GM20000 (cell line): Measurements from ENCODE around the gene ETAA1.

Experiments
- DNase-seq: peaks from one replicate; pipeline ENCODE4 v3.0.0; 2012; ENCODE audit warnings: low spot score
- CTCF ChIP-seq: IDR thresholded peaks from 2 replicates; pipeline ENCODE4 v1.5.1; 2012; ENCODE audit warnings: mild to moderate bottlenecking, control low read depth; ENCODE audit errors: extremely low read depth, missing control alignments

ETAA1 gene

DNA sequence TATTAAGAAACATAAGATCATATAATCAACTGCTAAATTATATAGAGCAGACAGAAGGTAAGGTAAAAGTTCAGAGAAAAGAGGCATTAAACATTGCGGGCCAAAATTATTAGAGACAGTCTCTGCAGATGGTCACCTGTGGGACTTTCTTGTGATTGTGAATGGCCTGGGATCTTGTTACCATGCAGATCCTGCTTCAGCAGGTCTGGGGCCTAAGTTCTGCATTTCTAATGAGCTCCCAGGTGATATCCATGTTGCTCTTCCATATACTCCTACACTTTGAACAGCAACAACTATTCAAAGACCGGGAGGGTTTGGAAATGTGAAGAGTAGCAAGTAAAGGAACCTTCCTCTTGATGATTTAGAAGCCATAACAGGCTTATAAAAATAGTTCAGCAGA lies 8.5 kb upstream of the ETAA1 start:
- no peak for DNase-seq
- TF ChIP-seq CTCF, result no peak

DNA sequence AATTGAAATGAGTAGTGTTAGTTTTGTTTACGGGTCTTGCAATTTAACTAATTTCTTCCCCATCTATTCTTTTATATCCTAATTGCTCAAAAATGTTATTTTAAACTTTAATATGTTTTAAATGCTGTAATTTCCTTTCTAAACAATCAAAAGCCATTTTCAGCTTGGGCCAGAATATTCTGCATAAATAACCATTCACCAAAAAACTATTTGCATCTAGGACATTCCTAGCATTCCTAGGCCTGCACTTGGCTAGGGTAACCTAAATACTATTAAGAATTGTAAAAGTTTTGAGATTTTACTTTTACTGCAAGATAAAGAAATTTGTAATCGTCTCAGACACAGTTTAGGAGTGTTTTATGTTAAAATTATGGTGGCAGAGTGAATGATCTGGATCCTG lies 7.8 kb upstream of the ETAA1 start:
- no peak for TF ChIP-seq CTCF
- no peak for DNase-seq

DNA sequence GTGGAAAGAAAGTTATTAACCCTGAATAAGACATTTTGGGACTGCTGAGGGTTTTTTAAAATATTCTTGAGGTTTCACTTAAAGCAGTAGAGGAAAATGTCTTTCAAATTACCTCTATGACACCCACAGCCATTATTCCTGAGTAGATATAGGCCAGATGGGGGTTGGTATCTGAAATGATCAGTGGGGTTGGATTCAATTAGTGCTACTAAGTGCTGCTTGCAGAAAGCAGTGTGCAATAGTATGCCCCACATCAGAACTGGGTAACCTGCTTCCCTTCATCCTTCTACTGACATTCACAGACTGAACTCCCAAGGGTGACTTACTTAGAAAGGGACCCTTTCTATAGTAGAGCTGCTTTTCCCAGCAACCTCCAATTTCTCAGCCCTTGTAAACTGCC lies 7.3 kb upstream of the ETAA1 start:
- no peak for DNase-seq
- no peak for TF ChIP-seq CTCF

DNA sequence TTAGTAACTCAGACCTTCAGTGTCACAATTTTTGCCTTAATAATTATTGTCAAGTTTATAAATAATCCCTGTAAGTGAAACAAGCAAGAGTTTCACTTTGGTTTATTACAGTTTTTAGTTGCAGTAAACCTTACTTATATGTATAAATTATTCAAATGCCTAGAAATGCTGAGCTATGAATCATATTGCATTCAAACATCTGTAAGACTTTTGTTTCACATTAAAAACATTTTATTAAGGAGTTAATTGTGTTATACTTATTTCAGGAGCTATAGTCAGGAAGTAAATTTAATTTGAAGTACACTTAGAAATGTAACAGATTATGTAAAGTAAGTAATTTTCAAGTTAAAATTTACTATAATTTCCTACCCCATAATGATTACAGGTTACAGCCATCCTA lies 3.9 kb upstream of the ETAA1 start:
- DNase-seq, result no peak
- no peak for TF ChIP-seq CTCF

DNA sequence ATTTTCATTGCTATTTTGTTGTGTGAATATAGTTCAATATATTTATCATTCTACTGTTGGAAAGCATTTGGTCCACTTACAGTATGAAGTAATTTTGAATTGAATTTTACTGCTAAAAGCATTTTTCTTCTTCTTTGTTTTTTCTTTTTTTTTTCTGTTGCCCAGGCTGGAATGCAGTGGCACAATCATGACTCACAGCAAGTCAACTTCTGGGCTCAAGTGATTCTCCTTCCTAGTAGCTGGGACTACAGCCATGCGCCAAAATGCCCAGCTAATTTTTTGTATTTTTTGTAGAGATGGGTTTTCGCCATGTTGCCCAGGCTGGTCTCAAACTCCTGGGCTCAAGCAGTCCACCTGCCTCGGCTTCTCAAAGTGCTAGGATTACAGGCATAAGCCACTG lies 2.4 kb upstream of the ETAA1 start:
- DNase-seq, result no peak
- TF ChIP-seq CTCF, result no peak

DNA sequence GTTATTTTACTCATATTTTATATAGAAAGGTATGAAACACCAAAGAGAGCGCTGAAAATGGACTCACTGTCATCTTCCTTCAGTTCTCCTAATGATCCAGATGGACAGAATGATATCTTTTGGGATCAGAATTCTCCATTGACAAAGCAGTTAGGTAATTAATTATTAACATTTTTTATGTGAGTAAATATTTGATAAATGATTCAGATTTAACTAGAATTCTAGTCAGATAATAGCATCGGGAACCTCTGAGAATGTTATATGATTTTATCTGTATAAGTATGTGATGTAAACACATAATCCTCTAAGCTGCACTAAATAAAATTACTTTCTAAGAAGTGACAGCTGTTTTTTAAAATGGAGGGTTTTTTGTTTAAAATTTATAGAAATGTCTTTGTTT lies 2.0 kb downstream of the ETAA1 start:
- no peak for TF ChIP-seq CTCF

DNA sequence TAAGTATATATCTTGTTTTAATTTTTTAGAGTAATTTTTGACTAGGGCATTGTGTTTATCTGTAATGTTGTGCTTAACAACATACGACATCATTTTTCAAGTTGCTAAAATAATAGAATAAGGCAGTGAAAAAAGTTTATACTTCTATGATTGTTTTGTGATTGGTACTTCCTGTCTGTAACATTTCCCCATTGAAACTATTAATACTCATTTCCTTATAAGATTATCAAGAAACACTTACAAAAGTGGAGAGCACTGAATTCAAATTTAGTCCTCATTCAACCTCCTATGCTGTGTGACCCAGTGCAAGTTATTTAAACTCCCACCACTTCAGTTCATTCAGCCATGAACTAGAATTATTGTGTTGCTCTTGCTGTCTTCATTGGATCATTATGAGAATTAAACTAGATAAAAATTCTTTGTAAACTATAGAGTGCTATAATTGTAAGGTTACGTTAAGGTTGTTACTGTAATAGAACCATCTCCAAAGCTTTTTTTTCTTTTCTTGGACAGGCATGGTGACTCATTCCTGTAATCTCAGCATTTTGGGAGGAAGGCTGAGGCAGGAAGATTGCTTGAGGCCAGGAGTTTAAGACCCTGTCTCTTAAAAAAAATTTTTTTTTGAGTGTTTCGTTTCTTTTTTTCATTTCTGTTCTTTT lies 2.8 kb downstream of the ETAA1 start:
- no peak for DNase-seq
- TF ChIP-seq CTCF, result no peak

More for the DNA sequence above, 2.0 kb downstream of the ETAA1 start:
- DNase-seq, result no peak
